HG02852 (cell line): Measurements from ENCODE around the gene UGT1A10.
"Not testable (repeated sequence)": the region's sequence is repeated elsewhere in the genome, so short reads cannot be mapped to it uniquely, and the experiment has no call there.

Experiments
- ATAC-seq: cut with Tn5 transposase; IDR thresholded peaks from one replicate; pipeline ENCODE4 v1.9.1; 2021; ENCODE audit warnings: mild to moderate bottlenecking, moderate library complexity; ENCODE audit not compliant: unreplicated experiment

Gene UGT1A10

GRCh38 chr2:233736868-233737653 is 100.8 kb downstream of the UGT1A10 start:
- not testable (repeated sequence) for ATAC-seq

GRCh38 chr2:233740870-233741269 is 104.6 kb downstream of the UGT1A10 start:
- ATAC-seq: no peak

GRCh38 chr2:233743464-233744259 is 107.4 kb downstream of the UGT1A10 start:
- no peak for ATAC-seq

DNA sequence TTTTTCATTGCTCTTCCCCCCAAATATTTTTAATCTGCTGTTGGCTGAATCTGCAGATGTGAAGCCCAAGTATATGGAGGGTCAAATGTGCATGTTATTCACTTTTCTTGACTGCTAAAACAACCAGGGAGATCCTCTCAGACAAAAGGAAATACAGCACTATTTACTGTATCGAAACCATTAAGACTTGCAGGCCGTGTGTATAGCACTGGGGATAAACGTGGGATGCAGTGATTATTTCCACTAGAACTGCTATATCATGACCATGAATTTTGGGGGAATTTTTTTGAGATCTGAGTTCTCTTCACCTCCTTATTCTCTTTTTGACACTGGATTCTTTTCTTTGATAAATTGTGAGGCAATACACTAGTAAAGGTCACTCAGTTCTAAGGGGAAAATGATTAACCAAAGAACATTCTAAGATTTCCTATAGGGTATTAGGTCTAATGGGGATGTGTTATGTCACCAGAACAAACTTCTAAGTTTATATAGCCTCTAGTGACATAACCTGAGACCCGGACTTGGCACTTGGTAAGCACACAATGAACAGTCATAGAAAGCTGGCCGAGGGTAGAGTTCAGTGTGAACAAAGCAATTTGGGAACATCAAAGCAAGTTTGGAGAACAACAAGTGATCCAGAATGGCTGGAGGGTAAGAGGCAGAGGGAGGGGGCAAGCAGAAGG is 109.0 kb downstream of the UGT1A10 start:
- ATAC-seq: no peak

DNA sequence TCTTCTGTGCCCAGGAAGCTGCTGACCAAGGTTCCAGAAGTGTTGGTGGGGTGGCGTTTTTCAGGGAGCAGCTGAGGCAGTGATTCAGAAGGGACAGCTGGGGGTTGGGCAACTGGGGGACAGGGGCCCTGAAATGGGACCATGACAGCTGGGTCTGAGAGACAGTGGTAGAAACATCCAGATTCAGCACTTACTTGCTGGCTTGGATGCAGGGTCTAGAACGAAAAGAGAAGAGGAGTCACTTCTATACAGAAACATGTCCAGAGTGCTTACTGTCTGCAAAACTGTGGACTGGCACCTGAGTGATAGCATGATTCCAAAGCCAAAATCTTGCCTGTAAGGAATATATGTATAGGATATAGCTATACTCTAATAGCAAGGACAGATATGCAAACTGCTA is 109.6 kb downstream of the UGT1A10 start:
- ATAC-seq: not testable (repeated sequence)

DNA sequence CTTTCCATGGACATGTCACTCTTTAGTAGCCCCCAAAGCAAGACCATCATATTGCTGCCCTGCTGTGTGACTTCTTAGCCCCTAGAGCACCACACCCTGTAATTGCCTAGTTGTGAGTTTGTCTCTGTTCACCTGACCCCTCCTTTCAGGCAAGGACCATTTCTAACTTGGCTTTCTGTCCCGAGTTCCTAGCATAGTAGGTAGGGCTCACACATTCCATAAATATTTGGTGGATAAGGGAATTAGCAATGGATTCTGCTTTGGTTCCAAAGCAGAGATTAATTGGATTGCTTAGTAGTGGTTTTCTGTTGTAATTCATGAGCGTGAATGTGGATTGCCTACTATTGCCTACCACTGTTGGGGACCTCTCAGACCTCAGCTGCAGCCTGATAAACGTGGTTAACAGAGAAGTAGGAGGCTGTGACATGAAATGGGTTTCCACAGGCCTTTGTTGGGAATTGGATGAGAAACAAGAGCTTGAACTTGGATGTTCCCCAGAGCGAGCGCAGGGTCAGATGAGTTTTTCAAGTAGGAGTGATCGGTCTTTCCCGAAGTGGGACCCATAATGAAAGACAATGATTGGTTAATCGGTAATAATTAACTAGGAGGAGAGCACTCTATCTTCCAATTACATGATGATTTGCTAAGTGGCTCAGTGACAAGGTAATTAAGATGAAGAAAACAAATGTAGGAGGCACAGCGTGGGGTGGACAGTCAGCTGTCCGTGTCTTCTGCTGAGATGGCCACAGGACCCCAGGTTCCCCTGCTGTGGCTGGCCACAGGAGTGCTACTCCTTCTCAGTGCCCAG is 110.4 kb downstream of the UGT1A10 start:
- ATAC-seq: no peak

- ATAC-seq: no peak
Observed at GRCh38 chr2:233747283-233747544, 111.0 kb downstream of the UGT1A10 start.

GRCh38 chr2:233750689-233751088 is 114.4 kb downstream of the UGT1A10 start:
- ATAC-seq: not testable (repeated sequence)

GRCh38 chr2:233751212-233752009 is 115.2 kb downstream of the UGT1A10 start:
- ATAC-seq: not testable (repeated sequence)

DNA sequence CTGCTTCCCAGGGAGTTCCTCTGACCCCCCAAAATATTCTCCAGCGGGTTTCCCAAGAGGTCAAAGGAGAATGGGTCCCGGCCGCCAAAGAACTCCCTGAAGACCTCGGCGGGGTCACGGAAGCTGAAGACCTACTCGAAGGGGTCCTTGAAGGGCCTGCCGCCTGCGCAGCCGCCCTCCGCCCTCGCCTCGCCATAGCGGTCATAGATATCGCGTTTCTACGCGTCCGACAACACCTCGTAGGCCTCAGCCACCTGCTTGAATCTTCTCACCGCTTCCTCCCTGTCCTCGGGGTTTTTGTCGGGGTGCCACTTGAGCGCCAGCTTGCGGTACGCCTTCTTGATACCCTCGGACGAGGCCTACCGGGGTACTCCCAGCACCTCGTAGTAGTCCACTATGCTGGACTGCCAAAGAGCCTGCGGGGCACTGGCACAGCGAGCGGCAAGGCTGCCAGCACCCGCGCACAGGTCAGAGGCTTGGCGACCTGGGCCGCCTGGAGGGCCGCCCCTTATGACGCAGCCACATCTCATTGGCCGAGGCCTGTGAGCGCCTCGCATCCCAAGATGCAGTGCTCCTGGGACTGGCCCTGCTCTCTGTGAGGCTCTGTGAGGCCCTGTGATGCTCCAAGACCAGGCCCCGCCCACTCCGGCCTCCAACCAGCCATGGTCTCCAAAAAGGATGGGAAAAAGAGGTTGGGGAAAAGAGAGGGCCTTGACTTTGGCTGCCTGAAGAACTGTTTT is 118.8 kb downstream of the UGT1A10 start:
- no peak for ATAC-seq

DNA sequence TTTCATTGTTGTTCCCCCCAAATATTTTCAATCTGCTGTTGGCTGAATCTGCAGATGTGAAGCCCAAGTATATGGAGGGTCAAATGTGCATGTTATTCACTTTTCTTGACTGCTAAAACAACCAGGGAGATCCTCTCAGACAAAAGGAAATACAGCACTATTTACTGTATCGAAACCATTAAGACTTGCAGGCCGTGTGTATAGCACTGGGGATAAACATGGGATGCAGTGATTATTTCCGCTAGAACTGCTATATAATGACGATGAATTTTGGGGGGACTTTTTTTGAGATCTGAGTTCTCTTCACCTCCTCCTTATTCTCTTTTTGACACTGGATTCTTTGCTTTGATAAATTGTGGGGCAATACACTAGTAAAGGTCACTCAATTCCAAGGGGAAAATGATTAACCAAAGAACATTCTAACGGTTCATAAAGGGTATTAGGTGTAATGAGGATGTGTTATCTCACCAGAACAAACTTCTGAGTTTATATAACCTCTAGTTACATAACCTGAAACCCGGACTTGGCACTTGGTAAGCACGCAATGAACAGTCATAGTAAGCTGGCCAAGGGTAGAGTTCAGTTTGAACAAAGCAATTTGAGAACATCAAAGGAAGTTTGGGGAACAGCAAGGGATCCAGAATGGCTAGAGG is 120.3 kb downstream of the UGT1A10 start:
- ATAC-seq: no peak

DNA sequence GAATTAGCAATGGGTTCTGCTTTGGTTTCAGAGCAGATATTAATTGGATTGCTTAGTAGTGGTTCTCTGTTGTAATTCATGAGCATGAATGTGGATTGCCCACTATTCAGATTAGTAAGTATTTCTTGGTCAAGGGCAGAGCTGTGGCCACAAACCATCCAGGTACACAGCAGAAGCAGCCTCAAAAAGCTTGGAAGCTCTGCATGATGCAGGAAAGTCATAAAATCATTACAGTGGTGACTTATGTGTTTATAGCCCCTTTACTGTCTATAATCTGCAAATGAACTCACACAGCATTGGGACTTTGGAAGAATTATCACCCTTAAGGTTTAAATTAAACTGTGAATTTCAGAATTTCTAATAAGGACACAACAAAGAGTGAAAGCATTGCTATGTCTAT is 121.9 kb downstream of the UGT1A10 start:
- ATAC-seq: no peak

- ATAC-seq: no peak
Observed at GRCh38 chr2:233758849-233759248, 122.6 kb downstream of the UGT1A10 start.

- ATAC-seq: no peak
Observed at GRCh38 chr2:233760043-233760442, 123.8 kb downstream of the UGT1A10 start, which contains the start of gene UGT1A1. UGT1A1 (plus strand) TSS chr2:233760270; CDS start chr2:233760288, 18 bp downstream.

DNA sequence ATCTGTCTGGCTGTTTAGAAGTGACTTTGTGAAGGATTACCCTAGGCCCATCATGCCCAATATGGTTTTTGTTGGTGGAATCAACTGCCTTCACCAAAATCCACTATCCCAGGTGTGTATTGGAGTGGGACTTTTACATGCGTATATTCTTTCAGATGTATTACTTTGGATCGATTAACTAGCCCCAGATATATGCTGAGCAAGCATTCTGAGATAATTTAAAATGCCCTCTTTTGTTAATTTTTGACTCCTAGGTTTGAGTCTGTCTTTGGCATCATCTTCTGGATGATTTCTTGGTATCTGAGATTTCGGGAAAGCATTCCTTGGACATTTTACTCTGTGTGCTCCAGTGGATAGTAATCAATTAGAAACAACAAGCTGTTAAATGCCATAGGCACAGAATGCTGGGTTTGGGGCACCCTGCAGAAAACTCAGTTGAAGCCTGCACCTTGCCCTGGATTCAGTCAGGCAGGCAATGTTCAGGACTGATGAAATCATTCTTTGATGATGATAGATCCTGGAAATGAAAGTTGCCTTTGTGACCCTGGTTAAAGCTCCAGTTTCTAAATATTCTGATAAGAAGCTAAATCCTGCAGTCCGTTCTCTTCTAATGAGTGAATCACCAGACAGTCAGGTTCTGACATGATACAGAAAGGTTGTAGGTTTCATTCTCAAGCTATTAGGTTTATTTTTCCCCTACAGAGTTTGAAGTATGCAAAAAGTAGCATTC is 125.0 kb downstream of the UGT1A10 start:
- no peak for ATAC-seq

DNA sequence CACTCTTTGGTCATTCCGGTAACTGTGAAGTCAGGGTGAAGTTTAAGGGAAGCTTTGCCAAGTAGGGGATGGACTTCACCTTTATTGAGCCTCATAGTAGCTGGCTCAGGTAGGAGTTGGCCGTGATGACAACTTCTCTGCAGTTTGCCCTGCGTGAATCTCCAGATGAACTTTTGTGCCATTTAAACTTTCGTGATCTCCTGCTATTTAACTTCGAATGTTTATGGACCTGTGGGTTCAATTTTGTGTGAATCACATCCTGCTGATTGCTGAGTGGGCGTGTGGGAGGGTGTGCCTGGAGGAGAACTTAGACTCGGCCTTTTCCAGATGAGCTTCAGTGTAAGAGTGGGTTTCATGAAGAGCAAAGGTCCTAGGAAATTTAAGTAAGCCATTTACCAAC is 128.0 kb downstream of the UGT1A10 start:
- ATAC-seq: no peak

DNA sequence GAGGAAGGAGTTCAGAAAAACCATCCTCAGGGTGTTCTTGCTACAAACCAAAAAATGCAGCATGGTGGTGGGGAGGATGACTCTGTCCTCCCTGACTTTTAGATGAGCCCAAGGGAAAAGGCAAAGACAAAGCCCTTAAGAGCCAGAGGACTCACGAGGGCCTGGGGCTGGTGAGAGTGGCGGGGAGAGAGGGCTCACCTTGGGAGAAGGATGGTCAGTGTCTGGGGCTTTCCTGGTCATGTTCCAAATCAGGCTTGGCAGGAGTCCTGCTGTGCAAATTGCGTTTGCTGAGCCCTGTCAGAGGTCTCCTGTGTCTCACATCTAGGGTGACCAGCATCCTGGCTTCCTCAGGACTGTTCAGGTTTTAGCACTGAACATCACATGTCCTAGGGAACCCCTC is 128.5 kb downstream of the UGT1A10 start:
- ATAC-seq: no peak

GRCh38 chr2:233766416-233766815 is 130.2 kb downstream of the UGT1A10 start:
- no peak for ATAC-seq
